NK-92 treated with Interleukin-12 subunit alpha and Interleukin-12 subunit beta, amount 100 ng/mL, for 24 hours (cell line): Measurements from ENCODE around the gene ITGA1.

Experiments
- DNase-seq: peaks from one replicate; lab custom pipeline; 2025; lab: John Stamatoyannopoulos, UW

Gene ITGA1

GRCh38 chr5:52897238-52897614 is 109.5 kb downstream of the ITGA1 start:
- no peak for DNase-seq

GRCh38 chr5:52898961-52899680 is 111.4 kb downstream of the ITGA1 start:
- DNase-seq = no peak

GRCh38 chr5:52903142-52903541 is 115.4 kb downstream of the ITGA1 start:
- no peak for DNase-seq

- no peak for DNase-seq
Observed at GRCh38 chr5:52906343-52906742, 118.6 kb downstream of the ITGA1 start.

GRCh38 chr5:52906845-52907244 is 119.1 kb downstream of the ITGA1 start:
- DNase-seq = no peak

GRCh38 chr5:52909192-52909591 is 121.5 kb downstream of the ITGA1 start:
- no peak for DNase-seq

GRCh38 chr5:52910071-52910470 is 122.4 kb downstream of the ITGA1 start:
- DNase-seq = no peak

- DNase-seq = peak; percentile 3
Observed at GRCh38 chr5:52915176-52915875, 127.6 kb downstream of the ITGA1 start.

GRCh38 chr5:52920929-52921328 is 133.2 kb downstream of the ITGA1 start:
- DNase-seq = no peak

GRCh38 chr5:52922384-52922783 is 134.7 kb downstream of the ITGA1 start:
- DNase-seq = no peak

GRCh38 chr5:52924456-52924855 is 136.7 kb downstream of the ITGA1 start:
- no peak for DNase-seq

- DNase-seq = no peak
Observed at GRCh38 chr5:52925001-52925400, 137.3 kb downstream of the ITGA1 start.

- DNase-seq = no peak
Observed at GRCh38 chr5:52928689-52929088, 141.0 kb downstream of the ITGA1 start.

GRCh38 chr5:52938226-52938625 is 150.5 kb downstream of the ITGA1 start:
- no peak for DNase-seq

GRCh38 chr5:52943285-52943684 is 155.6 kb downstream of the ITGA1 start:
- DNase-seq = no peak

- no peak for DNase-seq
Observed at GRCh38 chr5:52943808-52944207, 156.1 kb downstream of the ITGA1 start.

- no peak for DNase-seq
Observed at GRCh38 chr5:52945040-52945439, 157.3 kb downstream of the ITGA1 start.

- DNase-seq = no peak
Observed at GRCh38 chr5:52947208-52947607, 159.5 kb downstream of the ITGA1 start.

GRCh38 chr5:52947851-52948250 is 160.1 kb downstream of the ITGA1 start:
- DNase-seq = no peak

- peak; percentile 27 for DNase-seq
Observed at GRCh38 chr5:52948418-52949076, 160.8 kb downstream of the ITGA1 start.

- no peak for DNase-seq
Observed at GRCh38 chr5:52950686-52951085, 163.0 kb downstream of the ITGA1 start.

GRCh38 chr5:52952483-52952882 is 164.8 kb downstream of the ITGA1 start:
- DNase-seq = no peak

GRCh38 chr5:52956014-52956413 is 168.3 kb downstream of the ITGA1 start:
- DNase-seq = no peak
